Hippocampal formation (tissue), 2 donors: ENCODE results near the gene HMGXB4.
A peak's percentile ranks its signal among the peaks of the same experiment; 100 is the strongest.
"Not testable (repeated sequence)": the region's sequence is repeated elsewhere in the genome, so short reads cannot be mapped to it uniquely, and the experiment has no call there.

ENCODE experiments used
- DNase-seq, 2 donors: peaks; one replicate each; lab custom pipeline; 2025; lab: John Stamatoyannopoulos, UW

HMGXB4 gene

GRCh38 chr22:35257321-35258190 is at the start of gene HMGXB4:
TSS of gene HMGXB4 (plus strand) at chr22:35257493. CDS start at chr22:35262391, 4,898 bp downstream.
- DNase-seq, result peak; percentile 84 to 87

GRCh38 chr22:35208003-35208402 is 49.3 kb upstream of the HMGXB4 start:
- DNase-seq, result no peak

- no peak for DNase-seq
These were observed 48.1 kb upstream of the HMGXB4 start for GRCh38 chr22:35209203-35209602.

- no peak for DNase-seq
These were observed 45.3 kb upstream of the HMGXB4 start for GRCh38 chr22:35212009-35212408.

- no peak for DNase-seq
These were observed 44.3 kb upstream of the HMGXB4 start for GRCh38 chr22:35212996-35213395.

- DNase-seq, result no peak
These were observed 42.3 kb upstream of the HMGXB4 start for GRCh38 chr22:35214968-35215367.

- no peak for DNase-seq
These were observed 41.3 kb upstream of the HMGXB4 start for GRCh38 chr22:35215993-35216392.

- no peak for DNase-seq
These were observed 39.8 kb upstream of the HMGXB4 start for GRCh38 chr22:35217527-35217926.

GRCh38 chr22:35218079-35218478 is 39.2 kb upstream of the HMGXB4 start:
- DNase-seq, result no peak

- no peak for DNase-seq
These were observed 38.3 kb upstream of the HMGXB4 start for GRCh38 chr22:35219012-35219411.

GRCh38 chr22:35220221-35220620 is 37.1 kb upstream of the HMGXB4 start:
- DNase-seq, result no peak

GRCh38 chr22:35225010-35225409 is 32.3 kb upstream of the HMGXB4 start:
- DNase-seq, result no peak

GRCh38 chr22:35226958-35227647 is 30.2 kb upstream of the HMGXB4 start:
- no peak for DNase-seq

- no peak for DNase-seq
These were observed 27.4 kb upstream of the HMGXB4 start for GRCh38 chr22:35229865-35230264.

- DNase-seq, result no peak
These were observed 26.9 kb upstream of the HMGXB4 start for GRCh38 chr22:35230417-35230816.

GRCh38 chr22:35230839-35231584 is 26.3 kb upstream of the HMGXB4 start:
- no peak for DNase-seq

GRCh38 chr22:35231585-35232084 is 25.7 kb upstream of the HMGXB4 start:
- peak in 1 of 2 donors; percentile 6 for DNase-seq

- DNase-seq, result not testable (repeated sequence)
These were observed 18.5 kb upstream of the HMGXB4 start for GRCh38 chr22:35238749-35239148.

GRCh38 chr22:35244507-35244906 is 12.8 kb upstream of the HMGXB4 start:
- not testable (repeated sequence) for DNase-seq

GRCh38 chr22:35250156-35250555 is 7.1 kb upstream of the HMGXB4 start:
- no peak for DNase-seq

GRCh38 chr22:35253946-35254345 is 3.3 kb upstream of the HMGXB4 start:
- no peak for DNase-seq

- DNase-seq, result no peak
These were observed 332 bp upstream of the HMGXB4 start for GRCh38 chr22:35257002-35257320.
